ENCODE results near the gene OR2B3.
"Not testable (repeated sequence)": the region's sequence is repeated elsewhere in the genome, so short reads cannot be mapped to it uniquely, and the experiment has no call there.

OR2B3 gene

GRCh38 chr6:29087213-29087612 is at the start of gene OR2B3:
Gene OR2B3 (minus strand): TSS chr6:29087313. CDS start chr6:29087248, 65 bp downstream.
- DNase-seq: no peak

- no peak for DNase-seq
Observed at GRCh38 chr6:29131691-29132090, 44.6 kb upstream of the OR2B3 start.

GRCh38 chr6:29130644-29131043 is 43.5 kb upstream of the OR2B3 start:
- DNase-seq: no peak

- no peak for DNase-seq
Observed at GRCh38 chr6:29129326-29130012, 42.4 kb upstream of the OR2B3 start.

GRCh38 chr6:29114964-29115363 is 27.9 kb upstream of the OR2B3 start:
- not testable (repeated sequence) for DNase-seq

- no peak for DNase-seq
Observed at GRCh38 chr6:29112135-29112534, 25.0 kb upstream of the OR2B3 start.

GRCh38 chr6:29107758-29108157 is 20.6 kb upstream of the OR2B3 start, which contains the start of gene OR2J3:
Gene OR2J3 (plus strand): TSS chr6:29108058. CDS start chr6:29111891, 3,833 bp downstream.
- DNase-seq: no peak

- DNase-seq: no peak
Observed at GRCh38 chr6:29099190-29099589, 12.1 kb upstream of the OR2B3 start, which contains the start of gene OR2J1. Gene OR2J1 (plus strand): TSS chr6:29099490. CDS start chr6:29100943, 1,453 bp downstream.

- no peak for DNase-seq
Observed at GRCh38 chr6:29097803-29098202, 10.7 kb upstream of the OR2B3 start.

- DNase-seq: no peak
Observed at GRCh38 chr6:29092957-29093356, 5.8 kb upstream of the OR2B3 start.

GRCh38 chr6:29082457-29082856 is 4.7 kb downstream of the OR2B3 start:
- no peak for DNase-seq

- DNase-seq: no peak
Observed at GRCh38 chr6:29081312-29081711, 5.8 kb downstream of the OR2B3 start.

GRCh38 chr6:29079203-29079602 is 7.9 kb downstream of the OR2B3 start:
- no peak for DNase-seq

GRCh38 chr6:29071831-29072723 is 15.0 kb downstream of the OR2B3 start:
- DNase-seq: no peak

- DNase-seq: no peak
Observed at GRCh38 chr6:29051680-29052079, 35.4 kb downstream of the OR2B3 start.

- no peak for DNase-seq
Observed at GRCh38 chr6:29045075-29045474, 42.0 kb downstream of the OR2B3 start, which contains the start of gene OR2W1. Gene OR2W1 (minus strand): TSS chr6:29045175. CDS start chr6:29045175, 0 bp downstream.
